GM12872 (cell line): Measurements from ENCODE around the gene ARID3B.

Experiments
- TF ChIP-seq, protein P1 (sequence below): IDR thresholded peaks from 3 replicates; pipeline ENCODE4 v1.5.1; 2011; ENCODE audit warnings: low read depth, mild to moderate bottlenecking, low read length, moderate library complexity; ENCODE audit not compliant: insufficient read depth

The ARID3B gene

DNA sequence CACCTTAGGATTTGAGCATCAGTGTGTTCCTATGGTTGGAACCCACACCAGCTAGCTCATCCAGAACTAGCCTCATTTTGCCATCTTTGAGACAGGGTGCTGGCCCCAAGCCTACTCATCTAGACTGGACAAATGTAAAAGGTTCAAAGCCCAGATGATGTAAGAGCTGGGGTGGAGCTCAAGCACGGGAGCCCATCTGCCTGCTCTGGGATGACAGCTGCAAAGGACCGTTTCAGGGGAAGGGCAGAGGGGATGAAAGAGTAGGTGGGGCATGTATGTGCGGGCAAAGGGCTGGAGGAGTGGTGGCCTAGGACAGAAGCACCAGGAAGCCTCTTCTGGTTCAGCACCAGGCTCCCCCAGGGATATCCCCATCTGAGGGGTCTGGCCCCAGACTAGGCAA lies 90.4 kb downstream of the ARID3B start:
- TF ChIP-seq, protein P1, sequence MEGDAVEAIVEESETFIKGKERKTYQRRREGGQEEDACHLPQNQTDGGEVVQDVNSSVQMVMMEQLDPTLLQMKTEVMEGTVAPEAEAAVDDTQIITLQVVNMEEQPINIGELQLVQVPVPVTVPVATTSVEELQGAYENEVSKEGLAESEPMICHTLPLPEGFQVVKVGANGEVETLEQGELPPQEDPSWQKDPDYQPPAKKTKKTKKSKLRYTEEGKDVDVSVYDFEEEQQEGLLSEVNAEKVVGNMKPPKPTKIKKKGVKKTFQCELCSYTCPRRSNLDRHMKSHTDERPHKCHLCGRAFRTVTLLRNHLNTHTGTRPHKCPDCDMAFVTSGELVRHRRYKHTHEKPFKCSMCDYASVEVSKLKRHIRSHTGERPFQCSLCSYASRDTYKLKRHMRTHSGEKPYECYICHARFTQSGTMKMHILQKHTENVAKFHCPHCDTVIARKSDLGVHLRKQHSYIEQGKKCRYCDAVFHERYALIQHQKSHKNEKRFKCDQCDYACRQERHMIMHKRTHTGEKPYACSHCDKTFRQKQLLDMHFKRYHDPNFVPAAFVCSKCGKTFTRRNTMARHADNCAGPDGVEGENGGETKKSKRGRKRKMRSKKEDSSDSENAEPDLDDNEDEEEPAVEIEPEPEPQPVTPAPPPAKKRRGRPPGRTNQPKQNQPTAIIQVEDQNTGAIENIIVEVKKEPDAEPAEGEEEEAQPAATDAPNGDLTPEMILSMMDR = no peak

DNA sequence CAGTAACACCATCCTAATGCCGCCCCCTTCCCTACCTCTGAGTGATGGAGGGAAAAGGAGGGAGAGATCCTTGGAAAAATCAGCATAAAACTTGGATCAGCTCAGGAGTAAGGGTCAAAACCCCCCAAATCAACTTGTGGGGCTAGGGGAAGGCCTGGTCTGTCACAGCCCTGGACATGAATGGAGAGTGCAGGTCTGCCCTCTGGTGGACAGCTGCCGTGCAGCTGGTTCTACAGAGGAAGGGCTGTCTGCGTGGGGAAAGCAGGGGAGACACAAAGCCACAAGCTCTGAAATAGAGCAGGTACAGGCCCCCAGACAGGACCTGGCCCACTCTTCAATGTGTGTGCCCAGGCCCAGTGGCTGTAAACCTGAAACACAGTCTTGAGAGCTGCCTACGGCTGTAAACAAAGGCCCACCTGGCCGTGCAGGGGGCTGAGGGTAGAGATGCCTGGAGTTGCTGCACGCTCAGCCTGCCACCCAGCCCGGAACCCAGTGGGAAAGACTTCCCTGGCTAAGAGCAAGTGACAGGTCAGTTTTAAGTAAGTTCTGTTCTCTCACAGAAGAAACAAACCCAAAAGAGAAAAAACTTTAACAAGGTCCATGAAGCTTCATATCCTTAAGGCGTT lies 91.0 kb downstream of the ARID3B start:
- TF ChIP-seq, protein P1 = peak; percentile 97

DNA sequence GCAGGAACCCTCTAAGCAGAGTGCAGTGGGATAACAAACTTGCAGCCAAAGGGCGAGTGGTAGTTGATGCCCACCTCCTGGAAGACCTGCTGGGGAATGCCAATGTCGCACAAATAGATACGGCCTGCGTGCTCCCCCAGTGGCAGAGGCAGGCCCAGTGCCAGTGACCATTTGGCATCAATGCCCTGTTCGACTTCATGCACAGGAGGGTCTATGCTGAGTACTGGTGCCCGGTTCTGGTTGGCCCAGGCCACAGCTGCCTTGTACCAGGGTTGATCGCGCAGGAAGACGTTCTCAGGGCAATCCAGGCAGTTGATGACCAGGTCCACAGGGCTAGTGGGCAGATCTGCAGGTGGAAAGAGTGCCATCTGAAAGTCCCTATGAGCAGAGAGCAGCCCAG lies 91.6 kb downstream of the ARID3B start:
- TF ChIP-seq, protein P1 = no peak

DNA sequence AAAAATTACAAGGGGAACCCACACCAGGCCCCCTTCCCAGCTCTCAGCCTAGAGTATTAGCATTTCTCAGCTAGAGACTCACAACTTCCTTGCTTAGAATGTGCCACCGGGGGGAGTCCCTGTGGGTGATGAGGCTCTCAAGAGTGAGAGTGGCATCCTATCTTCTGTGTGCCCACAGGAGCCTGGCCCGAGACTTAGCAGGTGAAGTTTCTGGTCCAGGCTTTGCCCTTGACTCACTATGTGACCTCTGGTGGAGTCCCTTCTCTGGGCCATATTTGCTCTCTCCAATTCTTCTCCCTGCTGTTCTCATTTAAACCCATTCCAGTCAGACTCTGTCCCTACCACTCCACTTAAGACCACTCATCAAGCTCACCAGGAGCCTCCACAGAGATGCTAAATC lies 92.8 kb downstream of the ARID3B start:
- TF ChIP-seq, protein P1 = 0 out of 3 replicates have a peak, but pooled peaks have one; percentile 6

DNA sequence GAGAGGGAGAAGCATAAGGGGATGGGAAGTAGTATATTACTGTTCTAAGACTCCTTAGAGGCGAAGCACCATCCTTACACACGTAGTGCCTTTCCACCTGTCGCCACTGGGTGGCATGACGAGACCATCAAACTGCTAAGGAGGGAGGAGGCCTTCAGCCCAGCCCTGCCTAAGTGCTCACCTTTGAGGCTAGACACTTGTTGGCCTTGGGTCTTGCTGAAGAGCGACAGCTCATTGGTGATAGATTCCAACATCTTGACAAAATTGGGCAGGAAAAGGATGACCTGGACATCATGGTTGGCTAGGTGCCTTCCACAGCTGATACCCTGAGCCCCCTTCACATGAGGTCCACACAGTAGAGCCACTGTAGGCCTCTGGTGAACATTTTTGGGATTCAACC lies 94.2 kb downstream of the ARID3B start:
- TF ChIP-seq, protein P1 = peak; percentile 95

DNA sequence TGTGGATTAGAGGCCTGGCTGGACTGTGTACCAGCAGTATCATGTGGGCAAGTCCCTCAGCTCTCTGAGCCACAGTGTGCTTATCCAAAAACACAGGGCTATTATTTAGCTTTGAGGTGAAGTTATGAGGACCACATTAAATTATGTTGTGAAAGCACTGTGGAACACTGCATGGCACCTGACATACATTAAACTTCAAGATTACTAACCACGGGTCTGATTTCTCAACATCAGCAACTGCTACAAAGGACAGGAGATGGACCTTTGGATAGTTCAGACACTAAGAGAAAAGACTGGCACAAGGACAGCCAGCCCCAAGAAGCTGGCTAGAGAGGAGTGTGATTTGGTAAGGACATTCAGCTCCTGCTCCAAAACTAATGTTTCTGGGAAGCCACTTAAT lies 96.0 kb downstream of the ARID3B start:
- TF ChIP-seq, protein P1 = no peak

DNA sequence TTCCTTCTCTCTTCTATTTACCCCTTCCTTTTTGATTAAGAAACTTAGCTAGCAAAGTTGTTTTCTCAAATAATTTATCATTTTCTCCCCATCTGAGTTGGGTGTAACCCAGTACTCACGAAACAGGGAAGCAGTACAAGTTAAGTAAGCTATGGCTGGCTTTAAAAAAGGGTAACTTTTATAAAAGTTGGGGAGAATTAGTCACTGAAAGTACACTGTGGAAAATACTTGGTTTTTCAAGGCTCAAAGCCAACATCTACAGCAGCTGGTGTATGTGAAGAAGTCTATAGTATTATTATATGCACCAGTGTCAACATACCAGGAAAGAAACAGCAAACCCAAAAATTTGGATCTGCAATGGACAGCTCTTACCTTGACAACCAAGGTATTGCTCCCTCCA lies 100.1 kb downstream of the ARID3B start:
- TF ChIP-seq, protein P1 = no peak

DNA sequence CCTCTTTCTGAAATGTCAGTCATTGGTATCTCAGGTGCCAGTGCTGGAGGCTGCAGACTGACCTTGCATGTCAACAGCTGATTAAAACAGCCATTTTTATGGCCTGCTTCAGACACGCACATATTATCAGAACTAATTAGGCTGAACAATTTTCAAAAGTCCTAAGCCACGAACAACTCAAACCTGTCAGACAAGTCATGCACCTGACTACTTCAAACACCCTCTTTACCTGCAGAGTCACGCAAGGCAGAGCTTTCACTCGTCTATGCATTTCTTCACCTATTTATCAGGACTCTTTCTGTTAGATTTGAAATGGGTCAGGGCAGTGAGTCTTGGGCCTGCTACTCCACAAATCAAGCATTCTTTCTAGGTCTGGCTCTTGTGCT lies 101.3 kb downstream of the ARID3B start:
- TF ChIP-seq, protein P1 = no peak
